C4-2B (cell line): ENCODE data around the gene WDR59.

Experiments
- H3K27ac ChIP-seq: fragments of 450-650 bp; 2 replicates; pipeline ENCODE4 v1.5.1; 2017
- ZFX ChIP-seq: fragments of 450-650 bp; IDR thresholded peaks from 2 replicates; pipeline ENCODE4 v1.6.1; 2017
- TF ChIP-seq, protein P1 (sequence below): fragments of 450-650 bp; conservative IDR thresholded peaks from 2 replicates; pipeline ENCODE4 v1.5.1; 2017; ENCODE audit warnings: mild to moderate bottlenecking

The WDR59 gene

DNA sequence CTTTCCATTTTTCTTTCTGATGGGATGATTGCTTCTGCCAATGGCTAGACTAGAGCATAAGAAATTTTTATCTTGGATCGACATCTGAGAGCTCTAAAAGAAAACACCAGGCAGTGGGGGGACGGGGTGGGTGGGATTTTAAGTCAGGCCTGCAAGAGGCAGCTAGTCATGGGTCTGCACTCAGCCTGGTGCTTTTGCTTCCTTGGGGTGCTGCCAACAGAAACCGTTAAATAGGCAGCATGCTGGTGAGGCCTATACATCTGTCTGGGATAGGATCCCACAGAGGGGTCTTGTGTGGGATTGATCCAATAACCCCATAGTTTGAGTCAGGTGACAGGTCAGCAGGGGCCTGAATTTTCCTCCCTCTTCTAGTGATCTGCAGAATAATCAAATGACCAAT is 40.8 kb upstream of the WDR59 start:
- TF ChIP-seq ZFX: no peak
- no peak overlapping the region for H3K27ac ChIP-seq

DNA sequence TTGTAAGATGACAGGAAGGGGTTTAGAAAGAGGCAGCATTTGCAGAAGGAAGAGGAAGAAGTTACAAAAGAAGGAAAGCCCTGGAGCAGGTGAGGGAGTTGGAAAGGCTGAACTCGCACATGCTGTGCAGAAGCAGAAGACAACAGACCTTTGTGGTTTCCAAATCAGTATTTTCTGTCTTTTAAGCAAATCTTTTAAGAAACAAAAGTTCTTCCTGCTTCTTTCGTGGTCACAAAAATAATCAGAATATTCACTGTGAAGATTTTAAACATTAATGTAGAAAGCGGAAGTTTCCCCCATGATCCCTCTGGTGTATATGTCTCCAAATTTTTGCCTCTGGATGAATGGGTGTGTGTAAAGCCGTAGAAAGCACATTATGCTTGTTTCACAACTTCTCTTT is 39.7 kb upstream of the WDR59 start:
- H3K27ac ChIP-seq: no peak overlapping the region
- TF ChIP-seq, protein P1, sequence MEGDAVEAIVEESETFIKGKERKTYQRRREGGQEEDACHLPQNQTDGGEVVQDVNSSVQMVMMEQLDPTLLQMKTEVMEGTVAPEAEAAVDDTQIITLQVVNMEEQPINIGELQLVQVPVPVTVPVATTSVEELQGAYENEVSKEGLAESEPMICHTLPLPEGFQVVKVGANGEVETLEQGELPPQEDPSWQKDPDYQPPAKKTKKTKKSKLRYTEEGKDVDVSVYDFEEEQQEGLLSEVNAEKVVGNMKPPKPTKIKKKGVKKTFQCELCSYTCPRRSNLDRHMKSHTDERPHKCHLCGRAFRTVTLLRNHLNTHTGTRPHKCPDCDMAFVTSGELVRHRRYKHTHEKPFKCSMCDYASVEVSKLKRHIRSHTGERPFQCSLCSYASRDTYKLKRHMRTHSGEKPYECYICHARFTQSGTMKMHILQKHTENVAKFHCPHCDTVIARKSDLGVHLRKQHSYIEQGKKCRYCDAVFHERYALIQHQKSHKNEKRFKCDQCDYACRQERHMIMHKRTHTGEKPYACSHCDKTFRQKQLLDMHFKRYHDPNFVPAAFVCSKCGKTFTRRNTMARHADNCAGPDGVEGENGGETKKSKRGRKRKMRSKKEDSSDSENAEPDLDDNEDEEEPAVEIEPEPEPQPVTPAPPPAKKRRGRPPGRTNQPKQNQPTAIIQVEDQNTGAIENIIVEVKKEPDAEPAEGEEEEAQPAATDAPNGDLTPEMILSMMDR: no peak
- no peak for TF ChIP-seq ZFX

DNA sequence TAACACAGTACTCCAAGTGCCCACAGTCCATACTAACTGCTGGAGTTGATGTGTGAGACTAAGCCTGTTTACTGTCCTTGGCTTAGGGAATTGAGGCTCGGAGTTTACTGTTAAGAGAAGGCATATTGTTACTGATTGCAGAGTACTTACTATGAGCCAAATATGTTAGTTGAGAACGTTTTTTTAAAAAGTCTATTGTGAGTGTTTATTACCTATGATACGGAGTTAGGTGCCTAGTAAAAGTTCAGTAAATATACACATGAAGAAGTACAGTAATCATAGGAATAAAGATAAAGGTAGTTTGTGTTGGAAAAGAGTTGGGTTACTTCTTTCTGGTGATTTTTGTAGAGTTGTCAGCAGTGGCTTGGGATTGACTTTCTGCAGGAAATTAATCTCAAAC is 39.3 kb upstream of the WDR59 start:
- no peak overlapping the region for H3K27ac ChIP-seq
- TF ChIP-seq ZFX: no peak
- TF ChIP-seq, protein P1: no peak

DNA sequence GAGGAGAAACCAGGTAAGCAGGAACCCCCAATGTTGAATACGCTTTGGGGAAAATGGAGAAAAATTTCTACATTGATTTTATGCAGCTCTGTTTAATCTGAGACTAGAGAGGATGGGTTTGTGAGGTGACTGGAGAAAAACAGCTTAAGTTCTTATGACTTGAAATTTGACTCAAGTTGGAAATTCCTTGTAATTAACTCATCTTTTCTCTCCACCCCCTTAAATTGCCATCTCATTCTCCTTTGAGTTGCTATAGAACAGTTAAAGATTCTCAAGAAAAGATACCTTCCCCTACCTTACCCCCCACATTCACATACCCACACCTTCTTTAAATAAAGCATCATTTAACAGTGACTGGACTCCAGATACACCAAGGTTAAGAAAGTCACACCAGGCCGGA is 38.1 kb upstream of the WDR59 start:
- TF ChIP-seq, protein P1: no peak
- no peak for TF ChIP-seq ZFX
- no peak overlapping the region for H3K27ac ChIP-seq

DNA sequence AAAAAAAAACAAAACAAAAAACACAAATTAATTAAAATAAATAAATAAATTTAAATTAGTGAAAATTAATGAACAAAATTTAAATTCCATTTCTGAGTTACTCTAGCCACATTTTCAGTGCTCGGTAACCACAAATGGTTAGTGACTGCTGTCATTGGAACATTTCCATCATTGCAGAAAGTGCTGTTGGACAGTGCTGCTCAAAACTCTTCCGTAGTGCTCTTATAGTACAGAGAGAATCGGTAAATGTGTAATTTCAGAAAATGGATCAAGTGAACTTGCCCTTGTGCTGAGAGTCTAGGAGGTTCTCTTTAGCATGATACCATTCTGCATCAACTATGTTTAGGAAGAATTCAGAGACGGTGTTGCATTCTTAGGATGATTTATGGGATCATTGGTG is 37.6 kb upstream of the WDR59 start:
- TF ChIP-seq ZFX: no peak
- TF ChIP-seq, protein P1: no peak
- no peak overlapping the region for H3K27ac ChIP-seq

DNA sequence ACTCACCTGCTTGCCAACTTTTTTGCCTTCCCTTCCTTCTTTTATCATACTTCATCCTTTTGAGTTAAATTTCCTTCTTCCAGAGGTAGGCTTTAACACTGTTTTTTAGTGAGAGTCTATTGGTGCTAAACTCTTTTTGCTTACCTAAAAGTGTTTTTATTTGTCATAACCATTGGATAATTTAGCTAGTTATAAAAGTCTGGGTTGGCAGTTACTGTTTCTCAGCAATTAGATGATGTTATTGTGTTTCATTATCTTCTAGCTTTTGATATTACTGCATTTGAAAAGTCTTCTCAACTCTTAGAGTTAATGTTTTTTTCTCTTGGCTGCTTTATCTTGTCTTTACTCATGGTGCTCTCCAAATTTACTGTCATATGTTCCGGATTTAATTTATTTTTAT is 36.5 kb upstream of the WDR59 start:
- H3K27ac ChIP-seq: no peak overlapping the region
- TF ChIP-seq ZFX: no peak
- TF ChIP-seq, protein P1: no peak

DNA sequence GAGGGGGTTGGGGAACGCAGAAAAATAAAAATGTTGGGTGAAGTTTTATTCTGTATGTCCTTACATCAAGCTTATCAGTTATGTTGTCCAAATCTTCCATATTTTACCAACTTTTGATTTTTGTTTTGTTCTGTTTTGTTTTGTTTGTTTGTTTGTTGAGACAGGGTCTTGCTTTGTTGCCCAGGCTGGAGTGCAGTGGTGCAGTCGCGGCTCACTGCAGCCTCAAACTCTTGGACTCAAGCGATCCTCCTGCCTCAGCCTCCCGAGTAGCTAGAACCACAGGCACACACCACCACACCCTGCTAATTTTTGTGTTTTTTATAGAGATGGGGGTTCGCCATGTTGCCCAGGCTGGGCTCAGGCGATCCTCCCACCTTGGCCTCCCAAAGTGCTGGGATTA is 34.7 kb upstream of the WDR59 start:
- TF ChIP-seq ZFX: no peak
- TF ChIP-seq, protein P1: no peak
- no peak overlapping the region for H3K27ac ChIP-seq

DNA sequence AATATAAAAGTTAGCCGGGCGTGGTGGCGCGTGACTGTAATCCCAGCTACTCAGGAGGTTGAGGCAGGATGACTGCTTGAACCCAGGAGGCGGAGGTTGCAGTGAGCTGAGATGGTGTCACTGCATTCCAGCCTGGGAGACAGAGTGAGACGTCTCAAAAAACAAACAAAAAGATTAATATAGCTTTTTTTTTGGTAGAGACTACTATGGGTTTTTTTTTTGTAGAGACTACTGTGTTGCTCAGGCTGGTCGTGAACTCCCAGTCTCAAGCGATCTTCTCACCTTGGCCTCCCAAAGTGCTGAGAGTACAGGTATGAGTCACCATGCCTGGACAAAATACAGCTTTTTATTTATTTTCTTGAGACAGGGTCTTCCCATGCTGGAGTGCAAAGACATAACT is 34.1 kb upstream of the WDR59 start:
- no peak for TF ChIP-seq ZFX
- H3K27ac ChIP-seq: no peak overlapping the region
